ENCODE results near the gene SLC10A7. TPM values are rescaled to one million over a fixed set of nuclear protein-coding genes. Genes with fewer than 3 reads are reported as not detected.
A peak's percentile ranks its signal among the peaks of the same experiment; 100 is the strongest.

SLC10A7 gene
- total RNA-seq, 2 experiments from 2014 or later, result 8.7 to 9.9 TPM

DNA sequence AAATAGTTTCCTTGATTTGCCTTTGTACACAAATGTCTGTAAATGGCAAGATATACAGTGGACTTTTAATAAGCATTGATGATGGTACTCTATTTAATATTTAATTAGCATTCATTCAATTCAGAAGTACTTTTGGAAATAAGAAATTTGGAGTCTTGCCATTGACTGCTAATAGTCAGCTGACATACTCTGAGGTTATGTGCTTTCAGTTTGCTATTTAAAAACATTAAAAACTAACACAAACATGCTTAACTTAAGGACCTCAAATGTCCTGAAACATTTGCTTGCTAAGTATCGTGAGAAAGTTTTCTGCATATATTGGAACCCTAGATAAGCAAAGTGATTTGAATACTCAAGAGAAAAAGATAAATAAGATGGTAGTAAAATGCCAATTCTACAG is 242.8 kb downstream of the SLC10A7 start:
- no peaks in the 10 kb centered on the region for H3K9me3 ChIP-seq (ENCODE audit: control insufficient read depth in 1 of 2, insufficient read depth in 1 of 2, low read length in 2 of 2)
- H3K27me3 ChIP-seq (ENCODE audit: control insufficient read depth in 1 of 2, insufficient read depth in 2 of 2, low read length in 2 of 2), result no peaks in the 10 kb centered on the region
- TF ChIP-seq, protein P1, sequence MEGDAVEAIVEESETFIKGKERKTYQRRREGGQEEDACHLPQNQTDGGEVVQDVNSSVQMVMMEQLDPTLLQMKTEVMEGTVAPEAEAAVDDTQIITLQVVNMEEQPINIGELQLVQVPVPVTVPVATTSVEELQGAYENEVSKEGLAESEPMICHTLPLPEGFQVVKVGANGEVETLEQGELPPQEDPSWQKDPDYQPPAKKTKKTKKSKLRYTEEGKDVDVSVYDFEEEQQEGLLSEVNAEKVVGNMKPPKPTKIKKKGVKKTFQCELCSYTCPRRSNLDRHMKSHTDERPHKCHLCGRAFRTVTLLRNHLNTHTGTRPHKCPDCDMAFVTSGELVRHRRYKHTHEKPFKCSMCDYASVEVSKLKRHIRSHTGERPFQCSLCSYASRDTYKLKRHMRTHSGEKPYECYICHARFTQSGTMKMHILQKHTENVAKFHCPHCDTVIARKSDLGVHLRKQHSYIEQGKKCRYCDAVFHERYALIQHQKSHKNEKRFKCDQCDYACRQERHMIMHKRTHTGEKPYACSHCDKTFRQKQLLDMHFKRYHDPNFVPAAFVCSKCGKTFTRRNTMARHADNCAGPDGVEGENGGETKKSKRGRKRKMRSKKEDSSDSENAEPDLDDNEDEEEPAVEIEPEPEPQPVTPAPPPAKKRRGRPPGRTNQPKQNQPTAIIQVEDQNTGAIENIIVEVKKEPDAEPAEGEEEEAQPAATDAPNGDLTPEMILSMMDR (IDR thresholded peaks at IDR 0.05), result no peak
- Mint-ChIP-seq H3K4me3 (no peak overlapping the region), H3K9me3 (no peaks in the 10 kb centered on the region), H3K27ac (no peak overlapping the region), H3K4me1 (ENCODE audit: low read depth) (no peaks in the 10 kb centered on the region), H3K36me3 (ENCODE audit: low read depth) (peaks cover 19% of the 10 kb centered on the region), H3K27me3 (no peaks in the 10 kb centered on the region)
- intact Hi-C loops (cut with DNase I, micrococcal nuclease), result no loop called here
- H3K27ac ChIP-seq (ENCODE audit: low read depth in 1 of 2, low read length in 2 of 2), result no peak overlapping the region
- ATAC-seq (ENCODE audit: poor library complexity) (no peak), DNase-seq (no peak)
- H3K4me1 ChIP-seq (ENCODE audit: insufficient read depth, low read length), result no peaks in the 10 kb centered on the region
- ChIA-PET CTCF (no interaction called here), POLR2A (no interaction called here)
- no peak overlapping the region for H3K4me3 ChIP-seq (ENCODE audit: low read length)
- peaks cover 4% of the 10 kb centered on the region for H3K36me3 ChIP-seq (ENCODE audit: insufficient read depth, low read length)

DNA sequence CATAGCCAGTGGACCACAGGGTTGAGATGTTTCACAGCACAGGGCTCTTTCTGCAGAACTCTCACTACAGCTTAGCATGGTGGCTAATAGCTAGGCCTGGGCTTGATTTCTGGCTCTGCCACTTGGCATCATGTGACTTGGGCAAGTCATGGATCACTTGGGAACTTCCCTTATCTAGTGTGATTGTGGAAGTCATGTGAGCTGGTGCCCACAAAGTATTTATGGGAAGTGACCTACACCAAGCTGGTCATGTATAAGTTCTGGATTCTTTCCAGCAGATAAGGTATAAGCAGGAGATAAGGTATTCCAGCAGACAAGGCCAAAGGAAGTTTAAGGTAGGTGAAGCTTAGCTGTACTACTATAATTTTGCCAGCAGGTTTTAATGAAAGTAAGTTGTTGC is 246.4 kb downstream of the SLC10A7 start:
- Histone ChIP-seq H3K9me3 (ENCODE audit: control insufficient read depth in 1 of 2, insufficient read depth in 1 of 2, low read length in 2 of 2) (no peaks in the 10 kb centered on the region), H3K36me3 (ENCODE audit: insufficient read depth, low read length) (peaks cover 4% of the 10 kb centered on the region), H3K4me1 (ENCODE audit: insufficient read depth, low read length) (no peaks in the 10 kb centered on the region), H3K27ac (ENCODE audit: low read depth in 1 of 2, low read length in 2 of 2) (no peak overlapping the region), H3K4me3 (ENCODE audit: low read length) (no peak overlapping the region), H3K27me3 (ENCODE audit: control insufficient read depth in 1 of 2, insufficient read depth in 2 of 2, low read length in 2 of 2) (no peaks in the 10 kb centered on the region)
- CTCF ChIA-PET, result interaction anchor here (0.7 kb wide), 1 partner anchor 9 kb away, joined by 3 read pairs; no protein-coding TSS in a partner anchor
- H3K36me3 Mint-ChIP-seq (ENCODE audit: low read depth), result peaks cover 5% of the 10 kb centered on the region
- H3K9me3 Mint-ChIP-seq, result no peaks in the 10 kb centered on the region
- POLR2A ChIA-PET, result no interaction called here
- DNase-seq, result peak in 1 of 14 experiments; percentile 6
- TF ChIP-seq, protein P1 (IDR thresholded peaks at IDR 0.05), result no peak
- H3K27me3 Mint-ChIP-seq, result no peaks in the 10 kb centered on the region
- H3K4me1 Mint-ChIP-seq (ENCODE audit: low read depth), result no peaks in the 10 kb centered on the region
- H3K4me3 Mint-ChIP-seq, result no peak overlapping the region
- intact Hi-C loops (cut with DNase I, micrococcal nuclease), result no loop called here
- no peak overlapping the region for H3K27ac Mint-ChIP-seq
- ATAC-seq (ENCODE audit: poor library complexity), result no peak

DNA sequence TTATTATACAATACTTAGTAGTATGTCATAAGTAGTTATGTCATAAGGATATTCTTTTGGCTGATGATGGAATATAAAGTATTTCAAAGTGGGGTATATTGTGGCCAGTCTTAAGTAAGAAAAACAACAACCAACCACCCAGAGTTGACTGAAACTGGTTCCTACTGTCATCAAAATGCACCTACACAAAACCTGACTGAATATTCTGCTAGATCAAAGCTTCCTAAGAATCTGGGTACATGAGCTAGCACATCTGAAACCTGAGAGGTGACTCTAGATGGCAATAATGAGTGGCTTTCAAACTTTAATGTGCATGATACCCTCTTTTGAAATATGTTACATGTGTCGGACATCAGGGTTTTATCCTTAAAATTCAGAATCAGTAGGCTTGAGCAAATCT is 247.0 kb downstream of the SLC10A7 start:
- H3K27me3 ChIP-seq (ENCODE audit: control insufficient read depth in 1 of 2, insufficient read depth in 2 of 2, low read length in 2 of 2), result no peaks in the 10 kb centered on the region
- H3K4me3 ChIP-seq (ENCODE audit: low read length), result no peak overlapping the region
- Mint-ChIP-seq H3K36me3 (ENCODE audit: low read depth) (peaks cover 5% of the 10 kb centered on the region), H3K9me3 (no peaks in the 10 kb centered on the region), H3K4me1 (ENCODE audit: low read depth) (no peaks in the 10 kb centered on the region), H3K4me3 (no peak overlapping the region), H3K27ac (no peak overlapping the region), H3K27me3 (no peaks in the 10 kb centered on the region)
- TF ChIP-seq, protein P1 (IDR thresholded peaks at IDR 0.05), result no peak
- H3K36me3 ChIP-seq (ENCODE audit: insufficient read depth, low read length), result peaks cover 3% of the 10 kb centered on the region
- H3K4me1 ChIP-seq (ENCODE audit: insufficient read depth, low read length), result no peaks in the 10 kb centered on the region
- CTCF ChIA-PET, result no interaction called here
- intact Hi-C loops (cut with DNase I, micrococcal nuclease), result no loop called here
- H3K9me3 ChIP-seq (ENCODE audit: control insufficient read depth in 1 of 2, insufficient read depth in 1 of 2, low read length in 2 of 2), result no peaks in the 10 kb centered on the region
- ATAC-seq (ENCODE audit: poor library complexity) (no peak), DNase-seq (no peak)
- no peak overlapping the region for H3K27ac ChIP-seq (ENCODE audit: low read depth in 1 of 2, low read length in 2 of 2)
- POLR2A ChIA-PET, result interaction anchor here (0.7 kb wide), 1 partner anchor 8 kb away, joined by 3 read pairs; no protein-coding TSS in a partner anchor

All from CD4-positive, alpha-beta T cell (primary cell).